HG03175 (cell line): ENCODE data around the gene RAB30.
A peak's percentile ranks its signal among the peaks of the same experiment; 100 is the strongest.
"Not testable (repeated sequence)": the region's sequence is repeated elsewhere in the genome, so short reads cannot be mapped to it uniquely, and the experiment has no call there.

Source experiments
- ATAC-seq: cut with Tn5 transposase; IDR thresholded peaks from one replicate; pipeline ENCODE4 v1.9.1; 2021; ENCODE audit warnings: mild to moderate bottlenecking, moderate library complexity; ENCODE audit not compliant: unreplicated experiment

The RAB30 gene

DNA sequence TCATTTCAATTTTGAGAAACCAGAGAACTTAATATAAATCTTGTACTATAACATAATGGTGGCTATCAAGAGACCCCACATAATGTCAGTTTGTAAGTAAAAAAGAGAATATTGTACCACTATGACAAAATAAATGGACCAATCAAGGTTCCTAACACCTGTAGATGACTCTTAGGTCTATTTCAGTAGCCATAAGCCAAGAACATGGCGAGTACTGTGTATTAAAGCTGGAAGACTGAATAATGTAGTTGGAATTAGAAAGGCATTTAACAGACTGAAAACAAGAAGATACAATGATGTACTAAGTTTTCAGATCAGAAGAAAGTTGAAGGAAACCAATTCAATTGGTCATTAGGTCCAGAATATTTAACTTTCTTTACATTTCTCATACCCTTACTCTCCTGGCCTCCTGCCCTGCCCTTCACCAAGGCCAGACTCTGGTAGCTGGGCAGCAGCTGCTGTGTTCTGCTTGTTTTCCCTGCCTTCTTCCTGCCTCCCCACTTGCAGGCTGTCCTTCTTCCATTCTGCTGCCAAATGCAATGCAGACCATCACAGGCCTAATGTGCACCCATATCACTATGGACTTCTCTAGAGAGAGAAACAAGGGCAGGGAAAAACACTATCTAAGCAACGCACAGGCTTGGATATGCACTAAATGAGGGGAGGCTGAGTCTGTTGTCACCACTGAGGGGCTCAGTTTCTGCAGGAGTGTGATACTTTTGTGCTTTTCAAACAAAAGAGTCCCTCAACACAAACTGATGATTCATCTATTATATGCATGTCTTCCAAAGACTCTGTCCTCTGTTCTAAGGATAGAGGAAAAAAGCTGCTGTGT is 60.1 kb downstream of the RAB30 start:
- no peak for ATAC-seq

DNA sequence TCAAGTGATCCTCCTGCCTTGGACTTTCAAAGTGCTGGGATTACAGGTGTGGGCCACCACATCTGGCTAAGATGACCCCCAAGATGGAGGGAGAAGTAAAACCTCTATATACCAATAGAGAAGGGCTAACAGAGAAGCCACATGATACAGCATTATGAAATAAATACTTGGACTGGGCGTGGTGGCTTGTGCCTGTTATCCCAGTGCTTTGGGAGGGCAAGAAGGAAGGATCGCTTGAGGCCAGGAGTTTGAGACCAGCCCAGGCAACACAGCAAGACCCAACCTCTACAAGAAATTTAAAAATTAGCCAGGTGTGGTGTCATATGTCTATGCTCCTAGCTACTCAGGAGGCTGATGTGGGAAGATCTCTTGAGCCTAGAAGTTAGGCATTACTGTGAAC is 61.7 kb downstream of the RAB30 start:
- ATAC-seq: no peak

DNA sequence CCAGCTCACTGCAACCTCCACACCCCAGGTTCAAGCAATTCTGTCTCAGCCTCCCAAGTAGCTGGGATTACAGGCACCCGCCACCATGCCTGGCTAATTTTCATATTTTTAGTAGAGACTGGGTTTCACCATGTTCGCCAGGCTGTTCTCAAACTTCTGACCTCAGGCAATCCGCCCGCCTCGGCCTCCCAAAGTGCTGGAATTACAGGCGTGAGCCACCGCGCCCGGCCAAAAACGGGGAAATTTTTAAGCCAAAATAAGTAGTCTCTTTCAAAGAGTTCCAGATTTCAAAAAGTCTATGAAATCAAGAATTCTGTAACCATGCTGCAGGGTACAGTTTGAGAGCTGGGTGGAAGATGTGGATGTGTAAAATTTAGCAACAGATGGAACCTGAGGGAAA is 62.6 kb downstream of the RAB30 start:
- not testable (repeated sequence) for ATAC-seq

DNA sequence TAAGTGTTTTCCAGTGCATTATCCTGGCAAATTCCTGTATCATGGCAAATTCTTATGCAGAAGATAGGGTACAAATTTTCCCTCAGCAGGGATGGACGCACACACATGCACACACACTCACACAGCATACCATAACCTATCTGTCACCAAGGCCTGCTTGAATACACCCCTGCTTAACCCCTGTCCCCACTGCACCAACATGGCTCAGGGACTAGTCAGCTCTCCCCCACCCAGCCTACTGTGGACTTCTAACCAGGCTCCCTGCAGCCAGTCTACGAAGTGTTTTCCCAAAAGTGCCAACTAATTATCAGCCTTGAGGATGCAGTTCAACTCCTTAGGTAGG is 63.1 kb downstream of the RAB30 start:
- no peak for ATAC-seq

DNA sequence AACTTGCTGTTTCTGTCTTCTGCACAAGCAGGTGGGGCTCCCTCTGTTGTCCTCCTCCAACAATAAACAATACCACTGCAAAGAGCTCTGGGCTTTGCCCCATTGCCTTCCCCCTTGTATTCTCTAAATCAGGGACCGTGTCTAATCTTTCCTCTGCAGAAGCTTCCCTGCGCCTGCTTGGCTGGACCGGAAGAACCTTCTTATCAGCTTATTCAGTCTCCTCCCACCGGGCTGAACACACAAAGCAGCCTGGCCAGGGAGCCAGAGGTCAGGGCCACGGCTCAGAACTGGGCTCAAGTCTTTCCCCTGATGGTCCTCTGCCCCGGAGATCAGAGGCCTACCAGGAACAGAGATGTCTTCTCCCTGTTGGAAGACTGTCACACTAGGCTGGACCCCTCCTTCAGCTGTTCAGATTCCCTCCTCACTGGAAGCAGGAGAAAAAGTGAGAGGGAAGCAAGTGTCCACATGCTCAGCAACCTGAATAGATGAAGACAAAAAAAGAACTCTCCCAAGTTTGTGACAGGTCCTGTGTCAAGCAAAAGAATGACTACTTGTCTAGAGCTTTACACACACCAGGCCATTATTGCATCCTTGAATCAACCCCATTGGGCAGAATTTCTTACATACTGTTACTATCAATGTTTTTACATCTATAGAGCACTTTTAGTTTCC is 63.7 kb downstream of the RAB30 start:
- no peak for ATAC-seq

DNA sequence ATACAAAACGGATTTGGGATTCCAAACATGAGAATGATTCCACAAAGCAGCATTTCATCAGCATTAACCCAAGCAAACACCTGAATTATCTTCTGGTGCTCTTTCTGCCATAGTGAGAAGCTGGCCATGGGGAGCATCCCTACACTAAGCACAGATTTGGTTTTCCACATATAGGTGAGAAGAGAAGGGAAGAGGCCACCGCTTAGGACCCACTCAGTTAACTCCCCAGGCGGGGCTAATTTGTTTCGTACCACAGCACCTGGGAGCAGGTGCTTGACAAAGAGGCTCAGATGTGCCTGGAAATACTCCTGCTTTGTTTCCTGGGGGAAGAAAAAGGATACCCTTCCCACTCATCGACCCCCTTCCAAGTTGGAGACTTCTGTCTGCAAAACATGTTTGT is 64.2 kb downstream of the RAB30 start:
- no peak for ATAC-seq

DNA sequence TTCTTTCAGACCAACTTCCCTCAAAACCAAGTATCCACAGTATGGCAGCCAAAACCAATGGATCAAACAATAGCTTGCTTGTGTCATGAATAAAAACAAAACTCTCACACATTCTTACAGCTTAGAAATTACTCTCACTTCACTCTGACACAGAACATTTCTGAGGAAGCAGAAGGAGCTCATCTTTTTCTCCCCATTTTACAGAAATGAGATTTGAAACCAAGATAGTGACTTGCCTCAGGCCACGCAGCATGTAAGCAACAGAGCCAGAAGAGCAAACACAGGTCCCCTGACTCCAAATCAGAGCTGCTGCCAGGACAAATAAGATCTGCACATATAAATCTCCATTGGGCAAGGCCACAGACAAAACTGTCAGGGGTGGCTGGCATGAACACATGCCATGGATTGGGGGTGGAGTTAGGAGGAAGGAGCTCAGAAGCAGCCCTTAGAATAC is 64.8 kb downstream of the RAB30 start:
- no peak for ATAC-seq

DNA sequence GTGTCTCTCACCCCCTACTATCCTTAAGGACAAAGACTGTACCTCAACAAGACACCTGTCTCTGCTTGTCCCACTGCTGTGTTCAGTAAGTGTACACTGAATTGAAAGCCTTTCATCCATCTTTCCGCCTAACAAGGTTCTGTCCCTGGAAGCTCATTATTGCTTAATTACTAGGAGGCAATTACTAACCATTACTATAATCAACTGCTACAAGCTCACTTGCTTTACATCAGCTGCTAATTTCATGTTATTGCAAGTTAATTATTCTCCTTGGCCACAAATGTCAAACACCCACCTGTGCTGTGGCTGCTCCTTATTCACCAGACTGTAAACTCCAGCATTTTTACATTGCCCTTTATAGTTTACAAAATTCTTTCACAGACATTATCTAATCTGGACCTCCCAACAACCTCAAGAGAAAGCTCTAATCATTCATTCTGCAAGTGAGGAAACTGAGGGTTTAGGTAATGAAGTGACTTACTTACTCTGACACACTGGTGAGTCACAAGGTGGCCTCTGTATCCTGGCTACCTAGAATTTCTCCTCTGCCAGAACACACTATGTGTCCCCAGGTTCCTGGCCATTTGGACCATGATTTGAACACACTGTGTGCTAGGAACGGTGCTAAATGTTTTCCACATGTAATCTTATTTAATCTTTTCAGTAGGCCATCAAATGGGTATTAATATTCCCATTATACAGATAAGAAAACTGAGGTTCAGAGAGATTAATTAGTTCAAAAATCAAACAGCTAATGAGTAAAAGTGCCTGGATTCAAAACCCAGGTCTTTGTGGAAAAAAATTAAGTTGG is 66.7 kb downstream of the RAB30 start:
- peak; percentile 34 for ATAC-seq

DNA sequence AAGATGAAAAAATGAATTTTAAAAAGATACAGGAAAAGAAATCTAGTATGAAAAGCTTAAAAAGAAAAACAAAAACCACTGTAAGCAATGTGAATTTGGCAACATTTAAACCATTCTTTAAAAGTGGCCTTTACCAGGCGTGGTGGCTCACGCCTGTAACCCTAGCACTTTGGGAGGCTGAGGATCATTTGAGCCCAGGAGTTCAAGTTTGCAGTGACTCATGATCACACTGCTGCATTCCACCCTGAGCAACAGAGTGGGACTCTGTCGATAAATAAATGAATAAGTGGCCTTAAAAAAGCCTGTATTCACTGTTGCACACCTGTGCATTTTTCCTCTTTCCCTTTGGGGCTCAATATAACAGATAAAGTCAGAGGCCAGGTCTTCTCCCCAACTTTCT is 69.2 kb downstream of the RAB30 start:
- ATAC-seq: no peak

DNA sequence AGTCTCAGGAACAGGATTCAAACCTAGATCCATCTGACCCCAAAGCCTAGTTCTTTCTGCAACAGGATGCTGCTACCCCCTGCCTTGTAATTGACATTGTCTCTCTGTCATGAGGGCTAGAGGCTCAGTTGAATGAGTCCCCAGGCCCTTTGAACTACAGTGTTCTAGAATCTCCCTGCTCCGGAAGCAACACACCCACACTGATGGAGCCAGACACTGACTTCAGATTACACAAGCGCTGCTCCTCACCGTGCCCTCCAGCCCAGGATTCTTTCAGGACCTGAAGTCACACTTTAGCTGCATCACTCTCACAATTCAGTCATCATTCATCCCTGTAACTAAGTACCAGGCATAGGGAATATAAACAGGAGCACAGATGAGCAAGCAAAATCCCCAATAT is 69.6 kb downstream of the RAB30 start:
- ATAC-seq: no peak

DNA sequence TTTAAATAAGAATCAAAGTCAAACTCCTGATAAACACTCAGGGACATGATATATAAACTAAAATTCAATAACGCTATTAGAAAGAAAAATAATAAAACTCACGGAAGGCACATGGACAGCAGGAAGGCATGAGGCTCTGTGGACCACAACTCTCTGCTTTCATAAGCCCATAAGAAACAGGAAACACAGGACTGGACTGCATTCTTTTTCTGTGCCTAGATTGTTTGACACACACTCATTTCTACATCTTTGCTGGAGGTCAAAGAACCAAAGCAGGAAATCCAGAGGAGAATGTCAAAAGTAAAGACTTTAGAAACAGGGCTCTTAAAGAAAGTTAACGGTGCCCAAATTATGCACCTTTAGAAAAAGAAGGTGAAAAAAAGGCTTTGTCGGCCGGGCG is 71.3 kb downstream of the RAB30 start:
- ATAC-seq: no peak

DNA sequence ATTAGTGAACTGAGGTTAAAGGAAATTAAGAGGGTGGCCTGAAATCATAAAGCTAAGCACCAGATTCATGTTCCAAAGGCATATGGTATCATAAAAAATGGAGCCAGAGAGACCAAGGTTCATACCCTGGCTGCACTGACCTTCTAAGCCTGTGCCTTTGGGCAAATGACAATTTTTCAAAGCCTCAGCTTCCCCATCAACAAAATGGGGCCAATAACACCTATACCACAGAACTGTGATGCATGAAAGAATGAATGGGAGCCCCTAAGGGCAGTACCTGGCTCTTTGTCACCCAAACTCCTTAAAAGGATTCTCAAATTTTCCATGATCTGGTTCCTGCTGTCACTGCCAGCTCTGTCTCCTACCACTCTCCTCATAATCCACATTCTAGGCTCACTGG is 72.5 kb downstream of the RAB30 start:
- no peak for ATAC-seq

DNA sequence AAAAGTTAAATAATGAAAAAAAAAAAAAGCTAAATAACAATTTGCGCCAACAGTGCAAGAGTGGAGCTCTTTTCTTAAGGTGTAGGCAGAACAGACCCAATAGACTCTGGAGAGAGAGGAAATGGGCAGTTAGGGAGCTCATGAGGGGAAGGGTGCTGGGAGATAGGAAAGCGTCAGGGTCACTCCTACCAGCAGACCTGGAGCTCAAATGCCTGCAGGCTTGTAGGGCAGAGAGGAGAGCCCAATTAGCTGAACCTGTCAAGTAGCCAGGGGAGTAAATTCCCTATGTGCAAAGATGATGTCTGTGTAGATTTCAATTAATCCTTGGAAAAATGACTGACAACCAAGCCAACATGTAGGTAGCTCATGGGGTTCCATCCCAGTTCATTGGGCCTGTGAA is 73.0 kb downstream of the RAB30 start:
- ATAC-seq: no peak

DNA sequence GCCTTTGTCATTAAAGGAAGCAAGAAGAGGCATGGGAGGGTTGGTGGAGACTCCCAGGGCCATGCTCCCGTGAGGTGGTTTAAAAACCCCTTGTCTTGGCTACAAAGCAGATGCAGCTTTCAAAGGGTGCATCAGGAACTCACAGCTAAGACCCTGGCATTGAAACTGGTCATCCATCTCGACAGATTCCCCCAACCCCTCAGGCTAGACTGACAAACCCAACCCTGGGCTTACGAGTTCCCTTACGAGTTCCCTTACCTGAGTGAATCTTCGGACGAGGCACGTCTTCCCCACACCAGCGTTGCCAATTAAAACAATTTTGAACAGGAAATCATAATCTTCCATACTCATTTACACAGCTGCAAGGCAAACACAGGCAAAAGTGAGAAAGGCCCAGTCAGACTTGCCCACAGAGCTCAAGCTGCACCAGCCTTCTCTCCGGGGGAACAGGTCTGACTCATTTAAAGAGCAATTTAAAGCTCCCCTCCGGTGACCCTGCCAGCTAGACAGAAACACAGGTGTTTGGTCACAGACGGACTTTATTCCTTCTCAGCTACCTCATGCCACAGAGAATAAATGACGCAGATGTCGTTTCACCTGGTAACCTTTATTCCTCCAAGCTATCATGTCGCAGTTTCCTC is 74.6 kb downstream of the RAB30 start:
- ATAC-seq: peak; percentile 97

DNA sequence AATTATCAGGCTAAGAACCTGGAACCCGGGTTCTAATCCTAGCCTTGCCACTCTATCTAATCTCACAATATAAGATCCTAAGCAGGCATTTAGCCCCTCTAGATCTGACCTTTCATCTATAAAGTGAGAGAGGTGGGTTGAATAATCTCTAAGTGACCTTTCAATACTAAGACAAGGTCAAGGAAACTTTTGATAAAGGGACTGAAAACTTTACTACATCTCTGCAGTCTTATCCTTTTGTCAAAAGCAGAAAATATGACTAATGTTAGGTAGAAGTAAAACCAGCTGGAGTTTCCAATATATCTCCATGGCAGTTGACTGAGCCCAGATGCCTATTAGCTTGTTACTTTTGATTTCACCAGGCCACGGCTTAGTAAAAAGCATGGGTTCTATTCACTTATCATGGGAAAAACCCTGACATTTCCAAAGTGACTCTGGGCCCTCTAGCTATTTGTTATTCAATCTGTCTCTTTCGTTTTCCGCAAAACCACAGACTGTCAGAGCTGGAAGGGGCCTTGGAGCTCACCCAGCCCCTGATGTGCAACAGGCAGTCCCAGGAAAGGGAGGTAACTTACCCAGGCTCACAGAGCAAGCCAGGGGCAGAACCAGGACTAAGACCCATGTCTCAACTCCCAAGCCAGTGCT is 75.8 kb downstream of the RAB30 start:
- ATAC-seq: no peak

DNA sequence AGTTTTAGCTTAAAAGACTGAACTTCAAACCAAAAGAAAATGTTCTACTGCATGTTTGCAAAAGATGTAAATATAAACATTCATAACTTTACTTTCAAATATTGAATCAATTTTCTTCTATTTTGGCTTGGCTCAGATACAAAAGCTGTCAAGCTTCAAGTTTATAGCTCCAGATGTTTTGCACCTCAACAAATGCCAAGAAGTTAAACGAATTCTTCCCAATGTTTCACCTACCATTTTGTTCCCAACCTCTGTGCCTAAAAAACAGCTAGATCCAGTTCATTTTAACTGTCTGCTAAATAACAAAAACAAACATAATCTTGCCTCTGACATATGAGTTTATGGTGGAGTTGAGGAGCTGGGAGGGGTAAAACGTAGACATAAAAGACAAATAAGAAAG is 76.5 kb downstream of the RAB30 start:
- no peak for ATAC-seq

DNA sequence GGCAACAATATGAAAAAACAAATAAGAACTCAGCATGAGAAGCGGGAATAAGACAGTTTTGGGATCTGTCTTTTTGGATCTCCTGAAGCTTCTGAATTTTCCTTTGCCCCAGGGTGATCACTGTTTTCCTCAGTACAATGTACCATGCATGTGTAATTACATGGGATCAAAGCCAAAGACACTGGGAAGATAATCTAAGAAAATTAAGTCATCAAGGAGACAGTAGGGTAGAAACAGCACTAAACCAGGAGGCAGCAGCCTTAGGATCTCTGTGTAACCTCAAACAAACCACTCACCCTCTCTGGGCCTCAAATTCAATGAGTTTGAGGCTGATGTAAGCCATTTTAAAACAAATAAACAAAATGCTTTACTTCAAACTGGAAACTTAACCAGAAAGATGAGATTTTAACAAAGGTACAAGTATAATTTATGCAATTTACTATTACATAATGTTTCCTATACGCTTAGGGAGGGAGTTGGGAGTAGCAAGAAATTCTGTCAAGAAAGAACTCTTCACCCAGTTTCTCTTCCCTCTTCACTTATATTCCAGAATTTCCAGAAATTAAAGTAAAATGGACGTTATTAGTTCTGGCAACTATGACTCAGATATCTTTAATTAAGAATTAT is 77.0 kb downstream of the RAB30 start:
- no peak for ATAC-seq

DNA sequence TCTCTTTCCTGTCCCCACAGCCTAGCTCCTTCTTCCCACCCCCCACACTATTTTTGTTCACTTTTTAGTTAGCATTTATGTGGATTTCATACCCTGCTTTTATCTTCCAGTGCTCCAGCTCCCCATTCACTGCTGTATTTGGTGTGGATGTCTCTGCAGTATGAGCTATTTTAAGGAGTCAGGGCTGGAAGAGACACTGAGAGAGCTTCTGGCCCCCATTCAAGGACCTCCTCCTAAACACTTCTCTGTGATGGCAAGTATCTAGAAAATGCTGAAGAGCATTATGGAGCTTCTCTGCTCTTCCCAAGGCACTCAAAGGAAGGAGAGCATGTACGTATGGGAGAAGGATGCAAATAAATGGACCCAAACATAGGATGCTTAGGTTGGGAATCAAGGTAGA is 79.5 kb downstream of the RAB30 start:
- ATAC-seq: no peak

DNA sequence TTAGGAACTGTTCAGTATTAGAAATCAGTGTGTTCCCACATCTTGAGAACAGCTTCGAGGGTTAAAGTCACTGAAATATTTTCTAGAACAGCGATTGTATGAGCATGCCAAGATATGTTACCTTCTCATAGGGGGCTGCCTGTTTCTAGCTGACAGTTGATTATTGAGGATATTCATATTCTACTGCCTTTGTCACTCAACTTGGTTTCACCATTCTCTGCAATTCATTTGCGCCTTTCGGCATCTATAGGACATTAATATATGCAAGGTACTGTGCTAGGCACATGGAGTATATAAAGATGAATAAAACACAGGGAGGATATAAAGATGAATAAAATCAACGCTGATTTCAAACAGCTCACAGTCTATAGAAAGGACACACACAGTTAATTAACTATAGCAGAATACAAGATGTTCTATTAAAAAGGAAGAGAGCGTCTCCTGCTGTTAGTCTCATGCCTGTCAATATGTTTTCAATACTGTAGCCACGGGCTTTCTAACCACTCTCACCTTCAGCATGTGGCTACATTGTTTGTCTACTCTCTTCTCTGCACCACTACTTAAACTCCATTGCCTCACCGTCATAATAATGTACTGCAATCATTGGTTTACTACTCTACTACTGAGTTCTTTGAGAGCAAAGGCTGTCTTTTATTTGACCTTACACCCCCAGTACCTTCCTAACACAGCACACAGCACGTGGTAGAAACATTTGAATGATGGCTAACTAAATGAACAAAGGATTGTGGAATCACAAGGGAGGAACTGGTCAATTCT is 81.9 kb downstream of the RAB30 start:
- no peak for ATAC-seq
